GM19397 (cell line): ENCODE measurements around the gene ADARB2.
"Not testable (repeated sequence)": the region's sequence is repeated elsewhere in the genome, so short reads cannot be mapped to it uniquely, and the experiment has no call there.

Experiments
- ATAC-seq: cut with Tn5 transposase; IDR thresholded peaks from one replicate; pipeline ENCODE4 v1.9.1; 2021; ENCODE audit warnings: mild to moderate bottlenecking, moderate library complexity; ENCODE audit not compliant: unreplicated experiment

The ADARB2 gene

DNA sequence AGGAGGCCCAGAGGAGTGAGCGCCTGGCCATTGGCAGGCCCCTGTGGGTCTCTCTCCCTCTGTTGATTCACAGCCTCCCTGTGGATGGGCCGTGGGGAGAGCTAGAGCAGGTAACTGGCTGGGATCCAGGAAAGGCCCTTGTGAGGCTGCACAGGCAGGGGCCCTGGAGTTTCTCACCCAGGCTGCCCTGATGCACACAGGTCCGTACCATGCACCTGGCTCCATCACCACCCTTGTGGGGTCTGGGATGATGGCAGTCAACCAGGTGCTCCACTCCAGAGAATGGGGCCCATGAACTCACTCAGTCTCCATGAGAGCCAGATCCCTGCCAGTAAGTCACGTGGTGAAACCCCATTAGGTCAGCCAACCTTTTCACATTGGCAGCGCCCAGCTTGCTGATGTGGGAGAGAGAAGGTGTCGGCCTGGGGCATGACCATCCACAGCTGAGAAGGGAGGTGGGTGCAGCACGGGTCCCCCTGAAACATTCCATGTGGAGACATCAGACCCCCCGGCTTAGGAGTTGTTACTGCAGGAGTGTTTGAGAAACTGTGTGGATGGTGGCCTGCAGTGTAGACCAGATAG lies 320.8 kb downstream of the ADARB2 start:
- ATAC-seq, result no peak

DNA sequence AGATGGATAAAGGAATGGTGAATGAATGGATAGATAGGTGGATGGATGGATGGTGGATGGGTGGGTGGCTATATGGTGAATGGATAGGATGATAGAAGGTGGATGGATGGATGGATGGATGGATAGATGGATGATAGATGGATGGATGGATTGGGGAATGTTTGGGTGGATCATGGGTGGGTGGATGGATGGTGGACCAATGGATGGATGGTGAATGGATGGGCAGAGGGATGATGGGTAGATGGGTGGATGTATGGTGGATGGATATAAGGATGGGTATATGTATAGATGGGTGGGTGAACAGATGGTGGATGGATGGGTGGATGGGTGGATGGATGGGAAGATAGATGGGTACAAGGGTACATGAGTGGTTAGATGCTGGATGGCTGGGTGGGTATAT lies 322.4 kb downstream of the ADARB2 start:
- ATAC-seq, result no peak

DNA sequence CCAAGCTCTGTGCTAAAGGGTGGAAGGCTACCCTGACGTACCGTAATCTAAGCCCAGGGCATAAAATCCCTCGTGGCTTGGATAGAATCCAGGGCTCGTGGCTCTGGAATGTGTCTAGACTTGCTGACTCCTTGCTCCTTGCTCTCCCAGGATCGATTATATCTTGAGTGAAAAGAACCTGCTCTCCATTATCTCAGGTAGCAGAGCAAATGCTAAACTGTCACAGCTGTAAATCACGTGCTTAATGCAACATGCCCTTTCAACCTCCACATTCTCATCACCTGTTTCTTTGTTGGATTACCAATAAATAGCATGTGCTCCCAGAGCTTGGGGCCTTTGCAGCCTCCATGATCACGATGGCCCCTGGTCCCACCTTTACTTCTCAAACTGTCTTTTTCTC lies 323.0 kb downstream of the ADARB2 start:
- ATAC-seq, result not testable (repeated sequence)

DNA sequence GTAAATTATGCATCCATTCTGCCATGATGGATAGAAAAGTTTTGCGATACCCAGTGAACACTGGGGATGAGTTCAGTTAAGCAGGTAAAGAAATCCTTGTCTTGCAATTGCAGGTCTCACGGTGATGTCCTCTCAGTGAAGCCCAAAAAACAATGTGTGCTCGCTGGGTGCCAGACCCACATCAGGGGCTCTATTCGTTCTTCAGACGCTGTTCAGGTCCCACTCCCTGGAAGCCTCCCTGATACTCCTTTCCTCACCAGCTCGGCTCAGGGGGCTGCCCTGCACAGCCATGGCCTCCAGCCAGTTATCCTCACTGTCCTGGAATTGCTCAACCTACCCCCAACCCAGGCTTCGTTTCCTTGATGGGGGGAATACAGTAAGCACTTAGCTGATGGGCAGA lies 323.5 kb downstream of the ADARB2 start:
- ATAC-seq, result no peak

DNA sequence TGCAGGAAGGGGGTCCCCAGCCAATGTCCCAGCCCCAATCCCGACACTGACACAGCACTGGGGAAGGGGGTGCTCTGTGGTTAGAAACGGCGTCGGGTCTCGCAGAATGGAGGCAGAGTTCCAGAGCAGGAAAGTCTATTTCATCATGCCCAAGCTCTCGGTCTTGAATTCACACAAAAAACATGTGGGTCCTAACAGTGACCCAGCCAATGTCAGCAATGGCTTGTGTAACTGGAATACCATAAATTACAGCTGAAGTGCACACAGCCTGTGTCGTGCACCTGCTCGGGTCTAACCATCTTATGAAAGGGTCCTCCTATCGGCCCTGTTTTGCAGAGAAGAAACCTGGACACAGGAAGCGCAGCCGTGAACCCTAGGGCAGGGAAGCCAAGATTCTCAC lies 324.1 kb downstream of the ADARB2 start:
- no peak for ATAC-seq

DNA sequence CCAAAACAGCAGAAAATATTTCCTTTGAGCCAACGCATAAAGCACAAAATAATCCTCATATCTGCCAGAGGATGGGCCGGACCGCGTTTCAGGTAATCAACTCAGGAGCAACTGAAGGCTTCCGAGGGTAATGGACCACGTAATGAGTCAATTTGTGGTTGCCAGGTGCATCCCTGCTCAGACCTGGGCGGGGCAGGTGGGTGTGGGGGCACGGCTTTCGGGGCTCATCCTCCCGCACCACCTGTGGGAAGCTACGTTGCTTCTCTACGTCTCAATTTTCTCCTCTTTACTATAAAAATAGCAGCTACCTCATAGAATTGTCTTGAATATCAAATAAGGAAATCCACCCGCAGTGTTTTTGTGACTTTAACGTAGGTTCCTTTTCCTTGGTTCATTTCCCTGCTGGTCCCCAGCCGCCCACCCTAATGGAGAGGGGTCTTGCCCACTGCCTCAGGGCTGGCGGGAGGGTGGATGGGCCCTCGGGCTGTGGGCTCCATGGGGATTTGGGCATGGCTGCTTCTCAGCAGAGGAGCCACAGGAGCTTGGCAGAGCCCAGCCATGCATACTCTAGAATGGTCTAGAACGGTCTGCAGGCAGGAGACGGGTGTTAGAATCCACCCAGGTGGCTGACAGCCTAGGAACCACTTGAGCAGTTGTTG lies 324.7 kb downstream of the ADARB2 start:
- no peak for ATAC-seq

DNA sequence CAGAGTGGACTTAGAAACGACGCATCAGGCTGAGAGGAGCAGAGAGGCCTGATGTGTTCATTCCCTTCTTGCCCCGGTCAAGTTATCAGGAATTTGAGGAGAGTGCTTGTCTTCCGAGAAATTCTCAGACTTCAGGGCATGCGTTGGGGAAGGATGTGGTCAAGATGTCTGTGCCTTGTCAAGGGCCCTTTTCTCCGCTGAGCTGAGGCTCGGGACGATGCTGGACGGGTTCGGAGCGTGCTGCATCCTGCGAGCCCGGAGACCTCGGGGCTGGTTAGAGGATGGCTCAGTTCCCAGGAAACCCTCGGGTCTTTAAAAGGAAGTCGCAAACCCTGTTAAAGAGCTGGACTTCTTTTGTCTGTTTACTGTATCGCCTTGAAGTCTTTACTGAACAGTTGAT lies 325.4 kb downstream of the ADARB2 start:
- ATAC-seq, result no peak

DNA sequence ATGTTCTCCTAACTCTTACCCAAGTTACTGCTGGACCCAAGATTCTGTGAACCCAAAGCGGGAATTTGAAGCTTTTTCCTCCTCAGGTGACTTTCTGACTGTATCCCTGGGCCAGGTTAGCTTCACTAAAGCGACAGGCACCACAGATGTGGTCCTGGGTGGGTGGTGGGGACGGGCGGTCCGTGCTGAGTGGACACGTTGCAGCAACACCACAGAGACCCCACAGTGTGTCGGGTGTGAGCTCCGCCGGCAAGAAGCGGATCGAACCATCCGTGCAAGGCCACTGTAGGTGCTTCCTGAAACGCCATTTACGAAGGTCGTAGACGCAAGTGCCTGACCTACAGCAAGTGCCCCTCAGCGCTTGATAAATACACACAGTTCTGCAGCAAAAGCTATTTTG lies 325.9 kb downstream of the ADARB2 start:
- no peak for ATAC-seq

DNA sequence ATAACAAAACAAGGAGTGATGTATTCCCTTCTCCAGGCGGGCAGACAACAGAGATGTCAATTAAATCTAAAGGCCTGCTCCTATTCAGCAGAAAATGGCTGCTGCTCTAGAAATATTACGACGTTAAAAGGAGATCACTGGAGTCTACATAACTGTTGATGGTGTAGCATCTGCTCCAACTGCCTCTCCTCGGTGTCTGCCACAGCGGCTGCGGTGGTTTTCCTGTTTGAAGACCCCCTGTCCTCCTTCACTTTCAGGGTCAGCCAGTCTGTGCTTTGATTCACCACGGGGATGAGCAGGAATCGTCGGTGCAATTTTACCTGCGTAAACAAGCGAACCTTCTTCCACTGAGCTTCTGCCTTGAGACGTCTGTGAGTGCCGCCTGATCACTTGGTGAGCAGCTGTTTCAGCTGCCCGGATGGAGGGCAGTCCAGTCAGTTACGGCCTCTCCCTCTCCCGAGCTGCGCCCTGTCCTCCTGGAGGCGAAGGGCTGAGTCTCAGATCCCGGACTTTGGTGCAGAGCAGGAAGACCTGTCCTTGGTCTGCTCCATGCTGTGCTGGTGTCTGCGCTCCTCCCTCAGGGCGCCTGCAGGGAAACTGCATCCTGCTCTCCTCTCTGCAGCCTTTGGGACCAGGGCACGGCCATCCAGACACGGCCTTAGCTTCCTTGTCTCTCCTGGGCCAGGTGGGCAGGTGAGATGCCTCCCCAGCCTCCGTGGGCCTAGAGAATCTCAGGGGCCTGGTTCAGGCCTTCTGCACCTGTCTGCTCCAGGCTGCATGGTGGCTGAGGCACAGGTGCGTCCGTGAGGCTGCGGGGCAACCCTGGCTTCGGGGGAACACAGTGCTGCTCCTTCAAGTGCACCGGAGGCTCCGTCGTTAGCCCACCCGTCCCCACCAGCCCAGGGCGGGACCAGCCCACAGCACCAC lies 326.6 kb downstream of the ADARB2 start:
- ATAC-seq, result no peak

DNA sequence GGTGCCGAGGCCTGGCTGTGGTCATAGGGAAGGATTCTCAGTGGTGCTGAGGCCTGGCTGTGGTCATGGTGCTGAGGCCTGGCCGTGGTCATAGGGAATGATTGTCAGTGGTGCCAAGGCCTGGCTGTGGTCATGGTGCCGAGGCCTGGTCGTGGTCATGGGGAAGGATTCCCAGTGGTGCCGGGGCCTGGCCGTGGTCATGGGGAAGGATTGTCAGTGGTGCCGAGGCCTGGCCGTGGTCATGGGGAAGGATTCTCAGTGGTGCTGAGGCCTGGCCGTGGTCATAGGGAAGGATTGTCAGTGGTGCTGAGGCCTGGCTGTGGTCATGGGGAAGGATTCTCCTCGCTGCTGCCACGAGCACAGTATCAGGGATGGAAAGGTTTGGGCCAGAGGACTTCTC lies 327.3 kb downstream of the ADARB2 start:
- ATAC-seq, result no peak

DNA sequence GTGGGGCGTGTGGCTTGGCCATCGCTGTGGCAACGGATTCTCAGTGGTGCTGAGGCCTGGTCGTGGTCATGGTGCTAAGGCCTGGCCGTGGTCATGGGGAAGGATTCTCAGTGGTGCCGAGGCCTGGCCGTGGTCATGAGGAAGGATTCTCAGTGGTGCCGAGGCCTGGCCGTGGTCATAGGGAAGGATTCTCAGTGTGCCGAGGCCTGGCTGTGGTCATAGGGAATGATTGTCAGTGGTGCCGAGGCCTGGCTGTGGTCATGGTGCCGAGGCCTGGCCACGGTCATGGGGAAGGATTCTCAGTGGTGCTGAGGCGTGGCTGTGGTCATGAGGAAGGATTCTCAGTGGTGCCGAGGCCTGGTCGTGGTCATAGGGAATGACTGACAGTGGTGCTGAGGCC lies 327.9 kb downstream of the ADARB2 start:
- no peak for ATAC-seq

DNA sequence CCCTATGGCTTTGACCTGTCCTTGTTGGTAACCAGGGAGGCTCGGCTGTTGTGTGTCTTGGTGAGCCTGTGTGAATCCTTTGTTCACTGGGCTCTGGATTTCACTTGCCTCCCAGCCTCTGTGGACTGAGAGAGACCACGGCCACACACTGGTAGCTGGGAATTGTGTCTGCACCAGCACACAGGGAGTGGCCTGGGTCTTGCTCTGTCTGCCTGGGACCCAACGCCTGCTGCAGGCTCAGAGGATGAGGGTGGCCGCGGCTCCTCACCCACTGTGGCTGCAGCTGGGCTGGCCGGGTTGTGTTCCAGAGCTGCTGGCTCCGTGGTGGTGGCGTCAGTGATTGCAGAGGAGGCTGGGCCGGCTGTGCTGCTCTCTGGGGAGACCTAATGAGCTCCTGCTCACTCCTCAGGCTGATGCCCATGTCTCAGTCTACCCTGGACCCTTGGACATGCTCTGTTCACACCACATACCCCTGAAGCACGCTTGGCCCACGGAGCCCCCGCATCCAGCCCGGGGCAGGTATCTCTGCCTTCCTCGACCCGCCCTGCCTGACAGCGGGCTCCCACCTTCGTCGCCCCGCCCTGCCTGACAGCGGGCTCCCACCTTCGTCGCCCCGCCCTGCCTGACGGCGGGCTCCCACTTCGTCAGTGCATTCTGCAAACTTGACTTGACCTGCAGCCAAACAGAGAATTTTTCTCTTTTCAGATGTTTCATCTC lies 328.5 kb downstream of the ADARB2 start:
- no peak for ATAC-seq

DNA sequence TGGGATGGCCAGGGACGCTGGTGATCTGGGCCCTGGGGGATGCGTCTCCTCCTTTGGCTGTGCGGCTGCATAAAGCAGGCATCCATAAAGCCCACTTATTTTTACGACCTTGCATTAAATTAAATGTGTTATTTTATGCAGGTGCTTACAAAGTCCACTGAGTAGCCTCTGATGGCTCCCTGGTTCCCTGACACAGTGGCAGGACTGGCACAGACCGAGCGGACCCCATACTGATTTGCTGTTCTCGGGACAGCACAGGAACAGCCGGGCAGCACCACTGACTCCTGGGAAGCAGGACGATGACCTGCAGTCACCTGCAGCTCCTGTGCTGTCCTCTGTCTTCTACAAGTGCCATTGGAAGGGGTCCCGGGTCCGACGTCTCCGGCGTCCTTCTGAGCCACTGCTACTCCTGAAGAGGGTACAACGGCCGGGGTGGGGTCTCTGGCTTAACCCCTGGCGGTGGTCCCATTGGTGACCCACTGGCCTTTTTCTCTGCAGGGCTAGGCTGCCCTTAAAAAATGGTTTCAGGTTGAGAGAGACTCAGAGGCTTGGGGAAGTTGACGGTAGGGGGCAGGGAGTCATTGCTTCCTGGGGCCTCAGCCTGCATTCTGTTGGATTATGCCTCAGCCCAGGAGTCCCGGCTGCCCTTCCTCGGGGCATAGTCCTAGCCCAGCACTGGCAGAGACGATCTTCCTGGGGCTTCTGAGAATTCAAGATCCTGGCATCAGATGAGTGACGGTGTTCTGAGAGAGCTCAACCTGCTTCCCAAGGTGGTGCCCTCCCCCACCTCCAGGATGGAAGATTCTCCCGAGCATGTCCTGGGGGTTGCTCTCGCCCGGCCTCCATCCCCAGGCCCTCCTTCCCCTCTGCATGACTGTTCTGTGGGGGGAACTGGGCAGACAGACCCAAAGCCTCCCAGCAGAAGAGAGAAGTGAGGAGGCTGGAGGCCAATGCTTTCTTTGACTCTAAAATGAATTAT lies 330.1 kb downstream of the ADARB2 start:
- ATAC-seq, result no peak

DNA sequence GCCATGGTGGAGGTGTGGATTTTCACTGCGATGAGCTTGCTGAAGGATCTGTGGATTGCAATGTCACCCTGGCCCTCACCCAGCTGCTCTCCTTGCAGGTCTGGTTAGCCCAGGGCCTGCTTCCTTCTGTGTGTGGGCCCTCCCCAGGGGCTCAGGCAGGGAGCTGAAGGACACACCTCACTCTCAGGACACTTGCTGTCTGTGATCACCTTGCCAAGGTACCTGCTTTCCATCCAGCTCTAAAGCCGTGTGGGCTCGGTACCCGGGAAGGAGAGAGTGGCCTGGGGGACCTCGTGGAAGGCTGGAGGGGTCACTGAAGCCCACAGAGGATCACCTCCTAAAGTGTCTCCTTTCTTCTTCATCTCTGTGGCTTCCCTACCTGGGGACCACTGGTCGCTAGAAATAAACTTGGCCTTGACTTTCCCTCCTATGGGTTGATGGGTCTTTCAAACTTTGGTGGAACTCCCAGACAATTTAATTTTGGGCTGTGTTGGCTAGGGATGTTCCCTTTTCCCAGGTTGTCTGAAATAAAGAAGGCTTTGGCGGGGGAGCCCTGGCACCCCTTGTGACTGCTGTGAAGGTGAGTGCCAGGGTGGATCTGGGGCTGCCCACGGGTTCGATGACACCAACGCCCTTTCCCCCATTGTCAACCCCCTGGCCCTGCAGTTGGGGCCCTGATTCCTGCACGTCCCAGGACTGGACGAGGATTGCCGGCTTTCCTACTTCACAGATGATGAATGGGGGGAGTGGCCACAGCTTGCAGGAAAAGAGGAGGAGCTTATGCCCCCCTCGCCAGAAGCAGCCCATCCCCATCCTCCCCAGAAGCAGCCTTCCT lies 331.0 kb downstream of the ADARB2 start:
- ATAC-seq, result no peak

DNA sequence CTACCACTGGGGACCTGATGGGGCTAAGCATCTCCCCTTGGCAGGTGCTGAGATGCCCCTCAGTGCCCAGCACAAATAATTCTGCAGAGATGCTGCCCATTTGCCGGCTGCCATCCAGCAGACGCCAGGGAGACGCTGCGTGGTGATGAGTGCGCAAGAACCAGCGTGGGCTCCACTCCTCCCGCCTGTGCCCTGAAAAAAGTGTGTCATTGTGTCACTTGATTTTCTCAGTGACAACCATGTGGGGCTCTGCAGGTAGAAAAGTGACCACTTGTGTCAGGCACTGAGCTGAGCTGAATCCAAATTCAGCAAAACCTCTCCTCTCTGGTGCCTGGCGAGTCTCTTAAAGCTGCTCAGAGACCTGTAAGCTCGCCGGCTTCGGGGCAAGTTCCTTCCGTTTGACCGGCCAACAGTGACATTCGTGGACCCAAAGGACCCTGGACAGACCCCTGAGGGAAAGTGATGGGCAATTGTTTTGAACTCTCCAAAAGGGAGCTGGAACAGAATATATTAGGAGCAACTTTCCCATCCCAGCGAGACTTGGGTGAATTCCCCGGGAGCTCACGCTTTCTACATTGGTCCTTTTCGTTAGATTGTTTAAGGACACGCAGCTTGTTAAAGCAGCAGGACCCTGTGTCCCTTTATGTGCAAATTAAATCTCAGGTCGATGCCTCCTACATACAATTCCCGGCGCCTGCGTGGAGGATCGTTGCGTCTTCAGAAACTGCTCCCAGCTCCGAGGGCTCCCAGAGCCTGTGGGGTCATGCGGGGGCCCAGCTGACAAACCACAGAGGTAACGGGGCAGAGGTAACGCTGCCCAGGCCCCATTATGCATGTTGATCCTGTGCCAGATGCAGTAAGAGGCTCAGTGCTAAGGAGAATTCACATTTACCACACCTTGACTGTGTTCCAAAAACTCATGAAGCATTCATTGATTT lies 332.7 kb downstream of the ADARB2 start:
- no peak for ATAC-seq

DNA sequence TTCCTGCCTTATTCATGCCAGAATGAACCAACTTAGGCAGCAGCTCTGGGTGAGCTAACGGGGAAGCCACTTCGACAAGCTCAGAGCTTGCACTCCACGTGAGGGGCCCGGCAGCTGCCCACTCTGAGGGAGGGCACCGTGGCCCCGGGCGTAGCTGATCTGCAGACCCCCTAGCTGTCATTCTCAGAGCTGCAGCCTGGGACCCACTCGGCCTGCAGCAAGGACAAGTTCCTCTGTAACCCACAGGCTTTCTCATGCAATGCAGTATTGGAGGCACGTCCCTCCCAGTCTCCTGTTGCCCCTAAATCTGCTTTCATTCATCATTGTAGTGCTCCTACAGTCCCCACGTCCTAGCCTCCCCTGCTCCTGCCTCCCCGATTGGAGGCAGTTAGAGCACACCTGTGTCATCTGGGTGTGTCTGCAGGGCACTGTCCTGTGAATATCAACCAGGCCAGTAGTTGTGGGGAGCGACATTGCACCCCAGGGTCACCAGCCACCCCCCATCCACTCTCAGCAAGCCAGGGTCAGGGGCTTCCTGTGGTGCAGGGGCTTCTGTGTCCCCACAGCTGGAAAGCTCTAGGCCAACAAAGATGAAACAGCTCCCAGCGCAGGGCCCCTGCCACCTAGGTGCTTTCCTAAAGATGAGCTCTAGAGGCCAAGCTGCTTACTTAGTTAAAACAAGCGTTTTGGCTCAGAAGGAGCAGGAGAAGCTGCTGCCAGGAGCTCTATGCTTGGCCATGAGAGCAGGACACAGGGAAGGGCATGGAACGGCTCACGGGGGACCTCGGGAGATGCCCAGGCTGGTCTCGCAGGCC lies 333.6 kb downstream of the ADARB2 start:
- ATAC-seq, result no peak

DNA sequence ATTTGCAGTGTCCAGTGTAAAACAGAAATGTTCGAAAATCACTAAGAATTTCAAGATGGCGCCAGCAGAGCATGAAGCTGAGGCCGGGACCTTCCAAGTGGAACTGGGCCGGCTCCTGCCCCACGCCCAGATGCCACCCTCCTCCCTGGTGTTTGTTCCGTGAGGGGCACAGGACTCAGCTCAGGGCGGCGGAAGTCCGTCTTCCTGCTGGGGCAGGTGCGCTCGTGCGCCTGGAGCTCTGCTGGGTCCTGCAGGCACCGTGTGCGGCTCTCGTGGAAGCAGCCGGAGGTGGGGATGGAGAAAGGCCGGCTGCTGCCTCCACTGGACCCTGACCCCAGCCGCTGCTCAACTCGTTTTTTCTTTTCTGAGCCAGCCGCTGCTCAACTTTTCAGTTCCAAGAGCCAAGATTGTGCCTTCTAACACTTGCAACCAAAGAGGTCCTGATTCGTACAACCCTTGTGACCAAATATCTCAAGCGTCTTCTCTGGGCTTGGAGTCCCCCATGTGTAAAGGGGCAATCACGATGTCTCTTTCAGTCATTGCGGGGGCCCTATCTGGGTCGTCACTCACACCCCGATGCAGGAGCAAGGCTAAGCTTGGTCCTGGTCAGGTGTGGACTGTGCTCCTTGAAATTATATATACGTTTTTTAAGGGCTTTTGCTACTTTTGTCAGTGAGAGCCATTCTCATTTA lies 334.4 kb downstream of the ADARB2 start:
- ATAC-seq, result no peak
